ENCODE data around the gene GRK2.

Gene GRK2

GRCh38 chr11:67288452-67289225, 22.4 kb downstream of the GRK2 start:
- Histone ChIP-seq H3K9me3 (ENCODE audit: control insufficient read depth in 1 of 2, low read length in 2 of 2) (no peaks in the 10 kb centered on the region), H3K4me1 (ENCODE audit: control insufficient read depth in 1 of 2, insufficient read depth in 2 of 2, low read length in 2 of 2) (peaks cover 16 to 51% of the 10 kb centered on the region in 2 donors), H3K27ac (ENCODE audit: low read length) (peak overlapping the region; percentile 99), H3K27me3 (ENCODE audit: low read depth, low read length) (no peaks in the 10 kb centered on the region), H3K36me3 (ENCODE audit: control insufficient read depth in 1 of 2, insufficient read depth in 2 of 2, low read length in 2 of 2) (peaks cover 16 to 46% of the 10 kb centered on the region in 2 donors), H3K4me3 (ENCODE audit: low read depth in 1 of 2, low read length in 2 of 2) (peak overlapping the region; percentile 64 to 93)

- Histone ChIP-seq H3K27me3 (ENCODE audit: low read depth, low read length) (no peaks in the 10 kb centered on the region), H3K9me3 (ENCODE audit: control insufficient read depth in 1 of 2, low read length in 2 of 2) (no peaks in the 10 kb centered on the region), H3K4me3 (ENCODE audit: low read depth in 1 of 2, low read length in 2 of 2) (peak within 1 kb of the TSS; percentile 64 to 93), H3K4me1 (ENCODE audit: control insufficient read depth in 1 of 2, insufficient read depth in 2 of 2, low read length in 2 of 2) (peaks cover 16 to 51% of the 10 kb centered on the region in 2 donors), H3K36me3 (ENCODE audit: control insufficient read depth in 1 of 2, insufficient read depth in 2 of 2, low read length in 2 of 2) (peaks cover 11 to 40% of the 10 kb centered on the region in 2 donors), H3K27ac (ENCODE audit: low read length) (peak within 1 kb of the TSS; percentile 99)
These were observed 23.0 kb downstream of the GRK2 start, which contains the start of gene ANKRD13D for GRCh38 chr11:67289226-67289650. ANKRD13D (plus strand) TSS chr11:67289303; CDS start chr11:67289461, 158 bp downstream.

- Histone ChIP-seq H3K27me3 (ENCODE audit: low read depth, low read length) (no peaks in the 10 kb centered on the region), H3K4me3 (ENCODE audit: low read depth in 1 of 2, low read length in 2 of 2) (peak overlapping the region; percentile 61 to 74), H3K36me3 (ENCODE audit: control insufficient read depth in 1 of 2, insufficient read depth in 2 of 2, low read length in 2 of 2) (peaks cover 11 to 39% of the 10 kb centered on the region in 2 donors), H3K4me1 (ENCODE audit: control insufficient read depth in 1 of 2, insufficient read depth in 2 of 2, low read length in 2 of 2) (peaks cover 16 to 48% of the 10 kb centered on the region in 2 donors), H3K9me3 (ENCODE audit: control insufficient read depth in 1 of 2, low read length in 2 of 2) (no peaks in the 10 kb centered on the region), H3K27ac (ENCODE audit: low read length) (no peak overlapping the region)
These were observed 23.6 kb downstream of the GRK2 start for GRCh38 chr11:67289651-67290479.

- Histone ChIP-seq H3K27ac (ENCODE audit: low read length) (no peak overlapping the region), H3K9me3 (ENCODE audit: control insufficient read depth in 1 of 2, low read length in 2 of 2) (peaks cover 1 to 2% of the 10 kb centered on the region in 2 donors), H3K4me1 (ENCODE audit: control insufficient read depth in 1 of 2, insufficient read depth in 2 of 2, low read length in 2 of 2) (peaks cover 16 to 45% of the 10 kb centered on the region in 2 donors), H3K27me3 (ENCODE audit: low read depth, low read length) (no peaks in the 10 kb centered on the region), H3K36me3 (ENCODE audit: control insufficient read depth in 1 of 2, insufficient read depth in 2 of 2, low read length in 2 of 2) (peaks cover 11 to 30% of the 10 kb centered on the region in 2 donors), H3K4me3 (ENCODE audit: low read depth in 1 of 2, low read length in 2 of 2) (no peak overlapping the region)
These were observed 24.5 kb downstream of the GRK2 start for GRCh38 chr11:67290801-67291200.

GRCh38 chr11:67291481-67292381, 25.5 kb downstream of the GRK2 start:
- Histone ChIP-seq H3K9me3 (ENCODE audit: control insufficient read depth in 1 of 2, low read length in 2 of 2) (peaks cover 2 to 6% of the 10 kb centered on the region in 2 donors), H3K4me3 (ENCODE audit: low read depth in 1 of 2, low read length in 2 of 2) (no peak overlapping the region), H3K27ac (ENCODE audit: low read length) (no peak overlapping the region), H3K36me3 (ENCODE audit: control insufficient read depth in 1 of 2, insufficient read depth in 2 of 2, low read length in 2 of 2) (peaks cover 11 to 25% of the 10 kb centered on the region in 2 donors), H3K4me1 (ENCODE audit: control insufficient read depth in 1 of 2, insufficient read depth in 2 of 2, low read length in 2 of 2) (peaks cover 16 to 44% of the 10 kb centered on the region in 2 donors), H3K27me3 (ENCODE audit: low read depth, low read length) (no peaks in the 10 kb centered on the region)

GRCh38 chr11:67292671-67293070, 26.4 kb downstream of the GRK2 start:
- H3K27ac ChIP-seq (ENCODE audit: low read length): no peak overlapping the region
- peaks cover 11 to 25% of the 10 kb centered on the region in 2 donors for H3K36me3 ChIP-seq (ENCODE audit: control insufficient read depth in 1 of 2, insufficient read depth in 2 of 2, low read length in 2 of 2)

GRCh38 chr11:67293090-67293489, 26.8 kb downstream of the GRK2 start:
- no peaks in the 10 kb centered on the region for H3K27me3 ChIP-seq (ENCODE audit: low read depth, low read length)
- no peak overlapping the region for H3K27ac ChIP-seq (ENCODE audit: low read length)
- H3K4me1 ChIP-seq (ENCODE audit: control insufficient read depth in 1 of 2, insufficient read depth in 2 of 2, low read length in 2 of 2): peaks cover 7 to 30% of the 10 kb centered on the region in 2 donors

More at GRCh38 chr11:67292671-67293070, 26.4 kb downstream of the GRK2 start:
- Histone ChIP-seq H3K4me3 (ENCODE audit: low read depth in 1 of 2, low read length in 2 of 2) (no peak overlapping the region), H3K27me3 (ENCODE audit: low read depth, low read length) (no peaks in the 10 kb centered on the region), H3K4me1 (ENCODE audit: control insufficient read depth in 1 of 2, insufficient read depth in 2 of 2, low read length in 2 of 2) (peaks cover 11 to 34% of the 10 kb centered on the region in 2 donors), H3K9me3 (ENCODE audit: control insufficient read depth in 1 of 2, low read length in 2 of 2) (peaks cover 2 to 6% of the 10 kb centered on the region in 2 donors)

GRCh38 chr11:67295846-67296245, 29.6 kb downstream of the GRK2 start:
- Histone ChIP-seq H3K4me1 (ENCODE audit: control insufficient read depth in 1 of 2, insufficient read depth in 2 of 2, low read length in 2 of 2) (peaks cover 0 to 16% of the 10 kb centered on the region in 2 donors), H3K27ac (ENCODE audit: low read length) (no peak overlapping the region), H3K4me3 (ENCODE audit: low read depth in 1 of 2, low read length in 2 of 2) (no peak overlapping the region), H3K27me3 (ENCODE audit: low read depth, low read length) (no peaks in the 10 kb centered on the region), H3K9me3 (ENCODE audit: control insufficient read depth in 1 of 2, low read length in 2 of 2) (peaks cover 2 to 6% of the 10 kb centered on the region in 2 donors), H3K36me3 (ENCODE audit: control insufficient read depth in 1 of 2, insufficient read depth in 2 of 2, low read length in 2 of 2) (peaks cover 29 to 45% of the 10 kb centered on the region in 2 donors)

More at GRCh38 chr11:67293090-67293489, 26.8 kb downstream of the GRK2 start:
- Histone ChIP-seq H3K36me3 (ENCODE audit: control insufficient read depth in 1 of 2, insufficient read depth in 2 of 2, low read length in 2 of 2) (peaks cover 11 to 25% of the 10 kb centered on the region in 2 donors), H3K4me3 (ENCODE audit: low read depth in 1 of 2, low read length in 2 of 2) (no peak overlapping the region), H3K9me3 (ENCODE audit: control insufficient read depth in 1 of 2, low read length in 2 of 2) (peaks cover 2 to 6% of the 10 kb centered on the region in 2 donors)

- Histone ChIP-seq H3K4me3 (ENCODE audit: low read depth in 1 of 2, low read length in 2 of 2) (no peak overlapping the region), H3K4me1 (ENCODE audit: control insufficient read depth in 1 of 2, insufficient read depth in 2 of 2, low read length in 2 of 2) (peaks cover 0 to 15% of the 10 kb centered on the region in 2 donors), H3K27ac (ENCODE audit: low read length) (no peak overlapping the region), H3K9me3 (ENCODE audit: control insufficient read depth in 1 of 2, low read length in 2 of 2) (peaks cover 2 to 6% of the 10 kb centered on the region in 2 donors), H3K27me3 (ENCODE audit: low read depth, low read length) (no peaks in the 10 kb centered on the region), H3K36me3 (ENCODE audit: control insufficient read depth in 1 of 2, insufficient read depth in 2 of 2, low read length in 2 of 2) (peaks cover 18 to 37% of the 10 kb centered on the region in 2 donors)
These were observed 32.5 kb downstream of the GRK2 start for GRCh38 chr11:67298786-67299185.

GRCh38 chr11:67299471-67300191, 33.4 kb downstream of the GRK2 start:
- no peaks in the 10 kb centered on the region for H3K27me3 ChIP-seq (ENCODE audit: low read depth, low read length)
- no peak overlapping the region for H3K27ac ChIP-seq (ENCODE audit: low read length)
- H3K4me1 ChIP-seq (ENCODE audit: control insufficient read depth in 1 of 2, insufficient read depth in 2 of 2, low read length in 2 of 2): peaks cover 0 to 24% of the 10 kb centered on the region in 2 donors
- H3K4me3 ChIP-seq (ENCODE audit: low read depth in 1 of 2, low read length in 2 of 2): no peak overlapping the region
- H3K36me3 ChIP-seq (ENCODE audit: control insufficient read depth in 1 of 2, insufficient read depth in 2 of 2, low read length in 2 of 2): peaks cover 18 to 34% of the 10 kb centered on the region in 2 donors
- peaks cover 2 to 6% of the 10 kb centered on the region in 2 donors for H3K9me3 ChIP-seq (ENCODE audit: control insufficient read depth in 1 of 2, low read length in 2 of 2)

Measured in muscle layer of duodenum (tissue), 2 donors.